WI38 (cell line): Measurements from ENCODE around the gene TCF7L2.

Experiments
- H3K4me3 ChIP-seq: 2 replicates; pipeline ENCODE4 v1.5.1; 2011; ENCODE audit warnings: low read depth, mild to moderate bottlenecking, control low read depth, low read length
- TF ChIP-seq, protein P1 (sequence below): IDR thresholded peaks from 2 replicates; pipeline ENCODE4 v1.5.1; 2012; ENCODE audit warnings: low read depth, mild to moderate bottlenecking, control low read depth, low read length

Gene TCF7L2

DNA sequence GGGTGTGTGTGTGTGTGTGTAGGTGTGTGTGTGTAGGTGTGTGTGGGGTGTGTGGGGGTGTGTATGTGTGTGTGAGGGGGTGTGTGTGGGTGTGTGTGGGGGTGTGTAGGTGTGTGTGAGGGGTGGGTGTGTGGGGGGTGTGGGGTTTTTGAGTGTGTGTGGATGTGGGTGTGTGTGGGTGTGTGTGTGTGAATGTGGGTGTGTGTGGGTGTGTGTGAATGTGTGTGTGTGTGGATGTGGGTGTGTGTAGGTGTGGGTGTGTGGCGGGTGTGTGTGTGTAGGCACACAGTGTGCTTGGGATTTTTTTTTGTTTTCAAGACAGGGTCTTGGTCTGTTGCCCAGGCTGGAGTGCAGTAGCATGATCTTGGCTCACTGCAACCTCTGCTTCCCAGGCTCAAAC lies 36.8 kb upstream of the TCF7L2 start:
- no peak overlapping the region for H3K4me3 ChIP-seq
- TF ChIP-seq, protein P1, sequence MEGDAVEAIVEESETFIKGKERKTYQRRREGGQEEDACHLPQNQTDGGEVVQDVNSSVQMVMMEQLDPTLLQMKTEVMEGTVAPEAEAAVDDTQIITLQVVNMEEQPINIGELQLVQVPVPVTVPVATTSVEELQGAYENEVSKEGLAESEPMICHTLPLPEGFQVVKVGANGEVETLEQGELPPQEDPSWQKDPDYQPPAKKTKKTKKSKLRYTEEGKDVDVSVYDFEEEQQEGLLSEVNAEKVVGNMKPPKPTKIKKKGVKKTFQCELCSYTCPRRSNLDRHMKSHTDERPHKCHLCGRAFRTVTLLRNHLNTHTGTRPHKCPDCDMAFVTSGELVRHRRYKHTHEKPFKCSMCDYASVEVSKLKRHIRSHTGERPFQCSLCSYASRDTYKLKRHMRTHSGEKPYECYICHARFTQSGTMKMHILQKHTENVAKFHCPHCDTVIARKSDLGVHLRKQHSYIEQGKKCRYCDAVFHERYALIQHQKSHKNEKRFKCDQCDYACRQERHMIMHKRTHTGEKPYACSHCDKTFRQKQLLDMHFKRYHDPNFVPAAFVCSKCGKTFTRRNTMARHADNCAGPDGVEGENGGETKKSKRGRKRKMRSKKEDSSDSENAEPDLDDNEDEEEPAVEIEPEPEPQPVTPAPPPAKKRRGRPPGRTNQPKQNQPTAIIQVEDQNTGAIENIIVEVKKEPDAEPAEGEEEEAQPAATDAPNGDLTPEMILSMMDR: no peak

DNA sequence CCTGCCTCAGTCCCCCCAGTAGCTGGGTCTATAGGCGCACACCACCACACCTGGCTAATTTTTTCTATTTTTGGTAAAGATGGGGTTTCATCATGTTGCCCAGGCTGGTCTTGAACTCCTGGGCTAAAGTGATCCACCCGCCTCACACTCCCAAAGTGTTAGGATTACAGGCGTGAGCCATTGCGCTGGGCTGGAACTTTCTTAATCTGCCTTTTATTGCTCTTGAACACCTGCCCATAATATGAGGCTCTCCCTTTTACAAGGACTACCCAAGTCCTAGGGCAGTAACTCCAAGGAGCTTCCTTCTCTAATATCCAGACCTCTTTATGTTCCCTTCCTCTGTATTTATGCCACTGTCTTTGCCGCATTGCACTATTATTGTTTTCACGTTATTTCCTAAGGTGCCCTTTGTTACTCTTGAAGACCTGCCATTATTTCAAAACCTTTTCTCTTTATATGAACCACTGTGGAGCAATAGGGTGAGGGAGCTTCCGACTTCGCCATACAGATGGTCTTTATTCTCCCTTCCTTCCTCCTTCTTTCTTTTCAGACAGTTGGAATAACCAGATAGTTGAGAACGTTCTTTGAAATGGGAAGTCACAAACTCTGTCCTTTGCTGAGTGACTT lies 36.3 kb upstream of the TCF7L2 start:
- TF ChIP-seq, protein P1: no peak
- H3K4me3 ChIP-seq: no peak overlapping the region

DNA sequence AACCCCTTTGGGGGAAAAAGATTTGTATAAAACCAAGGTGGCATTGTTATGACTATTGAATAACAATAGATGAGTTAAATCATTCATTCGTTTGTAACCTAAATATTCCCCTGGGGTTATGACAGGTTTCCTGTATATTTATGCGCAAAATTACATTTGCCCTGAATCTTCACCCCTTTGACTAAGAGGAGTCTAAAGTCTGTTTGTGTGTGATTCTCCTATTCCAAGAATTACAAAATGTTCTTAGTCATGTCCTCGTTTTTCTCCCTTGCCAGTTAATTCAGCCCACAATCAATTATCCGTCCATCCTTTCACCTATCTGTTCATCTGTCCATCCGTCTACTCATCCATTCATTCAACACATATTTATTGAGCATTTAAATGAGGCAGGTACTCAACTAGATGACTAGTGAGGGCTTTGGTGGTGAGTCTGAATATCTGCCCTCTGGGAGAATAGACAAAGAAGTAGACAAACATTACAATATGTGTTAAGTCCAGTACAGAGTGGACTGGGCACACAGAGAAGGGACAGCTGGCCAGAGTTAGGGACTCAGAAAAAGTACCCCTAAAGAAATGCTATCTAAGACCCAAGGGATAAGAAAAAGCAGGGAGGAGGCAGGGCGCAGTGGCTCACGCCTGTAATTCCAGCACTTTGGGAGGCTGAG lies 35.6 kb upstream of the TCF7L2 start:
- TF ChIP-seq, protein P1: no peak
- H3K4me3 ChIP-seq: no peak overlapping the region

DNA sequence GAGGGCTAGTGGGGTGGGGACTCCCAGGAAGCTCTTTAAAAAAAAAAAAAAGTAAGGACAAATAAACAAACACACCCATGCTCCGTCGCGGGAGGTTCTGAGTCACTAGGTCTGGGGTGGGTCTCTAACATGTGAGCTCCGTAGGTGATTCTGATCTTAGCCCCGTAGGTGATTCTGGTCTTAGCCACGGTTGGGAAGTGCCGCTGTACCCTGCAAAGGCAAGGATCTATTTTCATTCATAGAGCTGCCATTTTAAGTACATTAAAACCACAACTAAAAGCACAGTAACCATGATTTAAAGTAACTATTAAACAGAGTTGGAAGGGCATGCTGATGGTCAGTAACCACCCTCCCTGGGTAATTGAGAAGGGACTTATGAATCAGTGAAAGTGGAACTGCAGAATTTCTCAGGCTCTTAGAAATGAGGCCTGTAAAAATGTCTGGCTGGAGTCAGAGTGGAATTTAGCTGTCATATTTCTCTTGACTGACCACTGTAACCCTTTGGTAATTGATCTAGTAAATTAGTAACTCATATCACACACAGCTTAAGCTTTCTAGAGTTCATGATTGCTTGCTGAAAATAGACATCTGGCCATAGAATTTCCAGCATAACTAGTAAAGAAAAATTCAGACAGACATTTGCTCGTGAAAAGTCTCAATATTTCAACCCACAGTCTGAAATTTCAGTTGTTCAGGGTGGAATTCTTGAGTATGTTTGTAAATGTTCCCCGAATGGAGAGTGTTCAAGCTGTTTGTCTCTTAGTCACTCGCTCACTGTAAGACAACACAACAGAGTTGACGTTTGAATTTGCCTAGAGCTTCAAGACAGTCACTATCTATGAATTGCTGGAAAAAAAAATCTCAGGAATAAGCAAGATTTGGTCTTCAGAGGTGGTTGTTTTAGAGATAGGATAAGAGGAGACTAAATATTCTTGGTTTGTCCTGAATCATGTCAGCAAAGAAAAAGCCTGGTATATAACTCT lies 34.2 kb upstream of the TCF7L2 start:
- TF ChIP-seq, protein P1: no peak
- 0 out of 2 replicates have a peak overlapping the region, but pooled peaks have one; percentile 3 for H3K4me3 ChIP-seq

DNA sequence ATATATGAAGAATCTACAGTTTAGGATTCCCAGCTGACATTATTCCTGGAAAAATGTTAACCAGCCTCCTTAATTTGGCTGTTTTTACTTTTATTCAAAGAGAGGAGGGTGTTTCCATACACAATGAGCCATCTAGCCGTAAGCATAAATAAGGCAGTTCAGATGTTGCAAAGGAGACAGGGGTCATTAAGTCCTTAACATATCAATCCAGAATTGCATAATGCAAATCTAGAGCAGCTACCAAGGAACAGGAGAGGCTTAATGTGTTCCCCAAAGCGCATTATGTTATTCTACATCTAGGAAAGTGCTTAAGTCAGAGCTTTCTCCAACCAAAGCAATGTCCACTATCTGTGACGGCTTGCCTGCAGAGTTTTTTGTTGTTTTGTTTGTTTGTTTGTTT lies 32.4 kb upstream of the TCF7L2 start:
- no peak overlapping the region for H3K4me3 ChIP-seq
- TF ChIP-seq, protein P1: no peak

DNA sequence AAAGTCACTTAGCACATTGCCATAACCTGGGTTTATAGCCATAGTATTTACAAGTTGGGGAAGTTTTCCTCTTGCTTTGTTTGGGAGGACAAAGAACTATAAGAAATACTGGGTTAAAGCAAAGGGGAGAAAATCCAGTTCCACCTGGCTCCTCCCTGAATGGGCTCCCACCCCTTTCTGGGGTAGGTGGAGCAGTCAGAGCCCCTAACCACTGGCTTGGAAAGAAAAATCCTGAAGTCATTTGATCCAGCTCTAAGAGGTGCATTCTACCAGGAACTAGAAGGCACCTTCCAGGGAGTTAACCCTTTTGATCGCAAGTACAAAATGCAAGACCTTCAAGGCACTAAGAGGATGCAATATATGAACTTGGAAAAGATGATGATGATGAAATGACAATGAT lies 31.3 kb upstream of the TCF7L2 start:
- TF ChIP-seq, protein P1: no peak
- H3K4me3 ChIP-seq: no peak overlapping the region
